ENCODE measurements around the gene KRIT1.
"Not testable (repeated sequence)": the region's sequence is repeated elsewhere in the genome, so short reads cannot be mapped to it uniquely, and the experiment has no call there.

Gene KRIT1

DNA sequence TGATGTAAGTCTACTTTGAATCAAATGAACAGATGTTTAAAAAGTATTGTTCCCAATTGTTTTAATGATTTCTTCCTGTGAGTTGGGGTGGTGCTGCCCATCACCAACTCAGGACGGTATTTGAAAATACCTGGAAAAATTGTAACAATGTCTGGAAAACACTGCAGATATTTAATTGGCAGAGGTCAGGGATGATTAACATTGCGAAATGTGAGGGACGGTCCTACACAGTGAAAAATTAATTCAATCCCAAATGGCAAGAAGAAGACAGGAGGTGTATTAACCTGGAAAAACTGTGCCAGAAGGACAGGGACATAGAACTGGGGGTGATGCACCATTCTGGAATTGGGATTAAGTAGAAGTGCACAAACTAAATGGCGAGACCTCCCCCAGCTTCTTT, 29.6 kb upstream of the KRIT1 start:
- no peak for DNase-seq (ENCODE audit: low read depth, low spot score)
- Histone ChIP-seq H3K27me3 (ENCODE audit: control insufficient read depth, insufficient read depth, low read length) (no peaks in the 10 kb centered on the region), H3K4me1 (ENCODE audit: control insufficient read depth, insufficient read depth, low read length) (peaks cover 4% of the 10 kb centered on the region; the same call in 1 of the 2 replicates), H3K36me3 (ENCODE audit: control insufficient read depth, insufficient read depth, low read length) (no peaks in the 10 kb centered on the region), H3K9me3 (ENCODE audit: control insufficient read depth, insufficient read depth, low read length) (no peaks in the 10 kb centered on the region), H3K27ac (ENCODE audit: low read length) (no peak overlapping the region), H3K4me3 (ENCODE audit: low read length) (no peak overlapping the region)
- WGBS (ENCODE audit: insufficient coverage, insufficient read length): no CpG with 5 or more reads among the region's 4 CpGs

DNA sequence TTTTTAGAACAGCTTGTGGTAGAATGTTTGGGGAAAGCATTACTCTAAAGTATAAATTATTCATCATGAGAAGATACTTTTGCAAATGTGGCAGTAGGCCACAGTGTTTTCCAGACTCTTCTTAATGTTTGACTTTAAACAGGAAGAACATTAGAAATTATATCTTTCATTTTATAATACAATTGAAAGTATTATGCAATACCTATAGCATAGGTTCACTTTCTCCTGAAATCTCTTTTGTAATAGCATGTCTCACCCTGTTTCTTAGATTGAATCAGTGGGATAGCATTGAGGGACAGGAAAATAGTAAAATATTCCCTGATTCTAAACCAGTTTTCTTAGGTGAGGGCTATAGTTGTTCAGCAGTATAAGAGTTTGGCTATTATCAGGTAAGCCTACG, 23.2 kb upstream of the KRIT1 start:
- Histone ChIP-seq H3K27me3 (ENCODE audit: control insufficient read depth, insufficient read depth, low read length) (no peaks in the 10 kb centered on the region), H3K4me1 (ENCODE audit: control insufficient read depth, insufficient read depth, low read length) (no peaks in the 10 kb centered on the region), H3K9me3 (ENCODE audit: control insufficient read depth, insufficient read depth, low read length) (no peaks in the 10 kb centered on the region), H3K36me3 (ENCODE audit: control insufficient read depth, insufficient read depth, low read length) (no peaks in the 10 kb centered on the region), H3K4me3 (ENCODE audit: low read length) (no peak overlapping the region), H3K27ac (ENCODE audit: low read length) (no peak overlapping the region)
- WGBS (ENCODE audit: insufficient coverage, insufficient read length): no CpG with 5 or more reads among the region's 1 CpG
- DNase-seq (ENCODE audit: low read depth, low spot score): no peak

DNA sequence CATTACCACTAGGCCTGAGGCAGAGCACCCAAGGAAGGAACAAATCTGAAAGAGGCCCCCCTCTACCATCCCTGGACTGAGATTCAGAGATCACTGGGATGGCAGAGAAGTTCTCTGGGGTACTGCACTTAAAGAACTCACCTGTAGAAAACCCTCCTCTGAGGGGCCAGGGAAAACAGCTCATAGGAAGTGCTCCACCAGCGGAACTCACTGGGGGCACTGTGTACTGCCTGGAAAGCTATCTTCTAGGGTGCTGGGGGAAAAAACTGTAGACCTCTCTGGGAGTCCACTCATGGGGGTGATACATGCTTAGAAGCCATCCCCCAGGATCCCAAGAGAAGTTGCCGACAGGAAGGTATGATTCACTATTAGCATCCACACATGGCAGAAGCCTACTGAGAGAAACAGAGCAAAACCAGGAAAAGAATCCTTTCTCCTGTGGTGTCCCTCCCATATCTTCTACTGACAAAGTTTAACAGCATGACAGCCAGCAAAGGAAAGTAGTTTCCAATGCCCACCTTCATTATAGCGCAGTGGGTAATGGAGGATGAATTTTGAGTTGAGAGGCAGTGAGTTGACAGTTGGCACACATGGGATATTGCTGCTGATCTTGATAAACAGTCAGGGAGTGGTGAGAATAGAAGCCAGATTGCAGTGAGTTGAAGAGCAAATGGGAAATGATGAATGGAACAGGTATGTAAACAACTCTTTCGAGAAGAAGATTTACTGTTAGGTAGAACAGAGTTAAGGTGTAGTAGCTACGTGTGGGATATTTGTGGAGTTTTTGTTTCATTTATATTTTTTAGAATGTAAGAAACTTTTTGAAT, 20.9 kb upstream of the KRIT1 start:
- no peak overlapping the region for H3K27ac ChIP-seq (ENCODE audit: low read length)
- no peaks in the 10 kb centered on the region for H3K9me3 ChIP-seq (ENCODE audit: control insufficient read depth, insufficient read depth, low read length)
- WGBS (ENCODE audit: insufficient coverage, insufficient read length): no CpG with 5 or more reads among the region's 5 CpGs
- no peak for DNase-seq (ENCODE audit: low read depth, low spot score)
- H3K36me3 ChIP-seq (ENCODE audit: control insufficient read depth, insufficient read depth, low read length): no peaks in the 10 kb centered on the region
- H3K4me3 ChIP-seq (ENCODE audit: low read length): no peak overlapping the region
- H3K4me1 ChIP-seq (ENCODE audit: control insufficient read depth, insufficient read depth, low read length): no peaks in the 10 kb centered on the region
- no peaks in the 10 kb centered on the region for H3K27me3 ChIP-seq (ENCODE audit: control insufficient read depth, insufficient read depth, low read length)

DNA sequence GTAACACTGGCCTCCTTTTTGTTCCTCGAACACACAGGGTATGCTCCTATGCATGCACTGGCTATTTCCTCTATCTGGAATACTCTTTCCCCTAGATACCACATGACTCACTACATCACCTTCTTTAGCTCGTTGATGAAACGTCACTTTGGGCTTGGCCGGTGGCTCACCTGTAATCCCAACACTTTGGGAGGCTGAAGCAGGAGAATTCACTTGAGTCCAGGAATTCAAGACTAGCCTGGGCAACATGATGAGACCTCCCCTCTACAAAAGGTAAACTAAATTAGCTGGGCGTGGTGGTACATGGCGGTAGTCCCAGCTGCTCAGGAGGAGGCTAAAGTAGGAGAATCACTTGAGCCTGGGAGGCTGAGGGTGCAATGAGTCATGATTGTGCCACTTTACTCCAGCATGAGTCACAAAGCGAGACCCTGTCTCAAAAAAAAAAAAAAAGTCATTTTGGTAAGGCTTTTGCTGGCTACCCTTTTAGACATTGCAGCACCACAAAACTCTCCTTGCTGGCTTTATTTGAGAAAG, 14.6 kb upstream of the KRIT1 start:
- no peaks in the 10 kb centered on the region for H3K27me3 ChIP-seq (ENCODE audit: control insufficient read depth, insufficient read depth, low read length)
- H3K9me3 ChIP-seq (ENCODE audit: control insufficient read depth, insufficient read depth, low read length): no peaks in the 10 kb centered on the region
- H3K36me3 ChIP-seq (ENCODE audit: control insufficient read depth, insufficient read depth, low read length): no peaks in the 10 kb centered on the region
- no peak for DNase-seq (ENCODE audit: low read depth, low spot score)
- no peak overlapping the region for H3K27ac ChIP-seq (ENCODE audit: low read length)
- no peak overlapping the region for H3K4me3 ChIP-seq (ENCODE audit: low read length)
- H3K4me1 ChIP-seq (ENCODE audit: control insufficient read depth, insufficient read depth, low read length): no peaks in the 10 kb centered on the region
- WGBS (ENCODE audit: insufficient coverage, insufficient read length): no CpG with 5 or more reads among the region's 7 CpGs

DNA sequence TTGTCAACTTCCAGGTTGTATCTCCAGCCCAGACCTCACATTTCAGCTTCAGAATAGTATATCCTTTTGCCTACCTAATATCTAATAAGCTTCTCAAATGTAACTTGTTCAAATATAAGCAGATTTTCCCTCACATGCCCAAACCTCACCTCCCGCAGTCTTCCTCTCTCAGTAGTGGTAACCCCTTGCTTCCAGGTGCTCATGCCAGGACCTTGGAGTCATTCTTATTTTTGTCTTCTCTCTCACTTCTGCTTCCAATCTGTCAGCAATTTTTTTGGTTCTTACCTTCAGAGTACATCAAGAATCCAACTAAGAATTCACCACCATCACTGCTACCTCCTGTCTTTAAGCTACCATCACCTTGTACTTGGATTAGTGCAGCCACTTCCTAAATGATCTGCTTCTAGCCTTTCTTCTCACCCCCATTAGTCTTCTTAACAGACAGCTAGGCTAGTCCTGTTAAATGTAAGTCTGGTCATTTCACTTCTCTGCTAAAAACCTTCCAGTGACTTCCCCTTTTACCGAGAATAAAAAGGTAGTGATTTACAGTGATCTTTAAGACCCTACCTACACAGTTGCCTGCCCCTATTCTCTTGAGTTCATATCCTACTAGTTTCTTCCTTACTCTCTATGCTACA, 14.0 kb upstream of the KRIT1 start:
- H3K36me3 ChIP-seq (ENCODE audit: control insufficient read depth, insufficient read depth, low read length): no peaks in the 10 kb centered on the region
- H3K27me3 ChIP-seq (ENCODE audit: control insufficient read depth, insufficient read depth, low read length): no peaks in the 10 kb centered on the region
- no peak overlapping the region for H3K4me3 ChIP-seq (ENCODE audit: low read length)
- H3K9me3 ChIP-seq (ENCODE audit: control insufficient read depth, insufficient read depth, low read length): no peaks in the 10 kb centered on the region
- H3K4me1 ChIP-seq (ENCODE audit: control insufficient read depth, insufficient read depth, low read length): no peaks in the 10 kb centered on the region
- no peak overlapping the region for H3K27ac ChIP-seq (ENCODE audit: low read length)
- DNase-seq (ENCODE audit: low read depth, low spot score): no peak
- no CpG with 5 or more reads among the region's 2 CpGs for WGBS (ENCODE audit: insufficient coverage, insufficient read length)

DNA sequence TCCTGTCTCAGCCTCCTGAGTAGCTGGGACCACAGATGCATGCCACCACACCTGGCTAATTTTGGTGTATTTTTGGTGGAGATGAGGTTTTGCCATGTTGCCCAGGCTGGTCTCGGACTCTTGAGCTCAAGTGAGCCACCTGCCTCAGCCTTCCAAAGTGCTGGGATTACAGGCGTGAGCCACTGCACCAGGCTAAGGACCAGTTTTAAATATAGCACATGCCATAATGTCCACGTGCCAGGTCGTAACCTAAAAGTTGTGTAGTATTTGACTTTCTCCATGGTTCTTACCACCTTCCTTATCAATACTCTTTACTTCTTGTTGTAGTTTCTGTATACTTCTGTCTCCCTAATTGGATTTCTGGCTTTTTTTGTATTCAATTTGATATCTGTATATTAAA, 13.3 kb upstream of the KRIT1 start:
- Histone ChIP-seq H3K4me3 (ENCODE audit: low read length) (no peak overlapping the region), H3K27me3 (ENCODE audit: control insufficient read depth, insufficient read depth, low read length) (no peaks in the 10 kb centered on the region), H3K36me3 (ENCODE audit: control insufficient read depth, insufficient read depth, low read length) (no peaks in the 10 kb centered on the region), H3K4me1 (ENCODE audit: control insufficient read depth, insufficient read depth, low read length) (no peaks in the 10 kb centered on the region), H3K27ac (ENCODE audit: low read length) (no peak overlapping the region), H3K9me3 (ENCODE audit: control insufficient read depth, insufficient read depth, low read length) (no peaks in the 10 kb centered on the region)
- no peak for DNase-seq (ENCODE audit: low read depth, low spot score)
- no CpG with 5 or more reads among the region's 4 CpGs for WGBS (ENCODE audit: insufficient coverage, insufficient read length)

DNA sequence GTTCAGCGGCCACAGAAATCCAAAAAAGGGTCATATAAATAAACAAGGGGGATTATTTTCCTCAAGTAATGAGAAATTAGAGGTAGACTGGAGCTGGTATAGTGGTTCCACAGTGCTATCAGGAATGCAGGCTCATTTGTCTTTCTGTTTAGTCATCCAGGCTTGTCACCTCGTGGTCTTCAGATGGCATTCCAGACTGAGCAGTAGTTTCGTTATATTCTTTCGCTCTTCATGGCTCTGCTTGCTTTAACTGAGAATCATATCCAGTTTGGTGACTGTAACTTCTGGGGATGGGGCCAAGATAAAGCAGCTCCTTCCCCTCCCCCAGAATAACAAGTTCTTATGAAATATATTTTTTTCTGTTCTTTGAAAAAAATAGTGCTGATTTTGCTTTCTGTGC, 9.6 kb upstream of the KRIT1 start:
- no peaks in the 10 kb centered on the region for H3K36me3 ChIP-seq (ENCODE audit: control insufficient read depth, insufficient read depth, low read length)

DNA sequence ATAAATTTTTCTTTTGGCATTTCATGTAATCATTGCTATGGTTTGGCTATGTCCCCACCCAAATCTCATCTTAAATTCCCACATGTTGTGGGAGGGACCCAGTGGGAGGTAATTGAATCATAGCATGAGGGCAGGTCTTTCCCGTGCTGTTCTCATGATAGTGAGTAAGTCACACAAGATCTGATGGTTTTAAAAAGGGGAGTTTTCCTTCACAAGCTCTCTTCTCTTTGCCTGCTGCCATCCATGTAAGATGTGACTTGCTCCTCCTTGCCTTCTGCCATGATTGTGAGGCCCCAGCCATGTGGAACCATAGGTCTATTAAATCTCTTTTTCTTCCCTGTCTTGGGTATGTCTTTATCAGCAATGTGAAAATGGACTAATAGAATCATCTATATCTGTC, 9.1 kb upstream of the KRIT1 start:
- H3K4me3 ChIP-seq (ENCODE audit: low read length); H3K4me1 ChIP-seq (ENCODE audit: control insufficient read depth, insufficient read depth, low read length); DNase-seq (ENCODE audit: low read depth, low spot score); H3K27me3 ChIP-seq (ENCODE audit: control insufficient read depth, insufficient read depth, low read length); H3K9me3 ChIP-seq (ENCODE audit: control insufficient read depth, insufficient read depth, low read length); H3K27ac ChIP-seq (ENCODE audit: low read length); H3K36me3 ChIP-seq (ENCODE audit: control insufficient read depth, insufficient read depth, low read length): not testable (repeated sequence)
- WGBS (ENCODE audit: insufficient coverage, insufficient read length): no CpG with 5 or more reads among the region's 1 CpG

More for the DNA sequence above, 9.6 kb upstream of the KRIT1 start:
- Histone ChIP-seq H3K27ac (ENCODE audit: low read length) (no peak overlapping the region), H3K4me1 (ENCODE audit: control insufficient read depth, insufficient read depth, low read length) (no peaks in the 10 kb centered on the region), H3K4me3 (ENCODE audit: low read length) (no peak overlapping the region), H3K9me3 (ENCODE audit: control insufficient read depth, insufficient read depth, low read length) (no peaks in the 10 kb centered on the region), H3K27me3 (ENCODE audit: control insufficient read depth, insufficient read depth, low read length) (no peaks in the 10 kb centered on the region)
- DNase-seq (ENCODE audit: low read depth, low spot score): no peak
- WGBS (ENCODE audit: insufficient coverage, insufficient read length): no CpG with 5 or more reads among the region's 4 CpGs

DNA sequence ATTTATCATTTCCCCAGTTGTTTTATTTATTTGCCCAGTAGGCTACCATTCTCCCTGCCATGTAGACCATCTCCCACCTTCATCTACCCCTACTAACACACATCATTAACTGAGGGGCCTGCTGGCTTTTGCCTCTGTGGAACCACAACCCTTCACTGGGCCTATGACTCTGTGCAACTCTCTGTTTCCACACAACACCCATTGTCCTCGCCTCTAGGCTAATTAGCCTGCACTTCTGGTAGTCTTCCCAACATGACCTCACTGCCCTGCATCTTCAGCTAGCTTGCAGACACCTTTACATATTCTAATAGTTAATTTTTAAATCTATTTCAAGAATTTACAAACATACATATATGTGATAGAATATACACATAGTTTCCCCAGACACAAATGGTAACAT, 7.5 kb upstream of the KRIT1 start:
- H3K4me1 ChIP-seq (ENCODE audit: control insufficient read depth, insufficient read depth, low read length): no peaks in the 10 kb centered on the region
- no peaks in the 10 kb centered on the region for H3K9me3 ChIP-seq (ENCODE audit: control insufficient read depth, insufficient read depth, low read length)
- DNase-seq (ENCODE audit: low read depth, low spot score): no peak
- no peak overlapping the region for H3K27ac ChIP-seq (ENCODE audit: low read length)
- no peaks in the 10 kb centered on the region for H3K36me3 ChIP-seq (ENCODE audit: control insufficient read depth, insufficient read depth, low read length)
- no CpG with 5 or more reads among the region's 1 CpG for WGBS (ENCODE audit: insufficient coverage, insufficient read length)
- H3K27me3 ChIP-seq (ENCODE audit: control insufficient read depth, insufficient read depth, low read length): no peaks in the 10 kb centered on the region
- H3K4me3 ChIP-seq (ENCODE audit: low read length): no peak overlapping the region

DNA sequence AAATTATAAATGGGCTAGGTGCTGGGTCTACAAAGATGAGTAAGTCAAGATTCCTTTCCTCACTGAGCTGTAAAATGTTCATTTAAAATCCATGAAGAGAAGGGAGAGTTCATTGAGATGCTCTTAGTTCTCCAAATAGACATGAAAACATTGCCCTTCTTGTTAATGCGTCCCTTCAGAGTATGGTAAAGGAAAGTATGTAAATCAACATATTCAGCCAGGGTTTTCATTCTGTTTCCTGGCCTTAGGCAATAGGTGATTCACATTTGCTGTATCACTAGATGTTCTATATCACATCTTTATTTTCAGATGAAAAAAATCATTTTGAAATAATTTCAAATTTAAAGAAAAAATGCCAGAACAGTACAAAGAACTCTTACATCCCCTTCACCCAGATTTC, 5.5 kb upstream of the KRIT1 start:
- H3K36me3 ChIP-seq (ENCODE audit: control insufficient read depth, insufficient read depth, low read length): no peaks in the 10 kb centered on the region
- no peak overlapping the region for H3K27ac ChIP-seq (ENCODE audit: low read length)
- H3K4me1 ChIP-seq (ENCODE audit: control insufficient read depth, insufficient read depth, low read length): no peaks in the 10 kb centered on the region
- no peak for DNase-seq (ENCODE audit: low read depth, low spot score)
- WGBS (ENCODE audit: insufficient coverage, insufficient read length): no CpG with 5 or more reads among the region's 1 CpG
- no peaks in the 10 kb centered on the region for H3K27me3 ChIP-seq (ENCODE audit: control insufficient read depth, insufficient read depth, low read length)
- no peak overlapping the region for H3K4me3 ChIP-seq (ENCODE audit: low read length)
- no peaks in the 10 kb centered on the region for H3K9me3 ChIP-seq (ENCODE audit: control insufficient read depth, insufficient read depth, low read length)

DNA sequence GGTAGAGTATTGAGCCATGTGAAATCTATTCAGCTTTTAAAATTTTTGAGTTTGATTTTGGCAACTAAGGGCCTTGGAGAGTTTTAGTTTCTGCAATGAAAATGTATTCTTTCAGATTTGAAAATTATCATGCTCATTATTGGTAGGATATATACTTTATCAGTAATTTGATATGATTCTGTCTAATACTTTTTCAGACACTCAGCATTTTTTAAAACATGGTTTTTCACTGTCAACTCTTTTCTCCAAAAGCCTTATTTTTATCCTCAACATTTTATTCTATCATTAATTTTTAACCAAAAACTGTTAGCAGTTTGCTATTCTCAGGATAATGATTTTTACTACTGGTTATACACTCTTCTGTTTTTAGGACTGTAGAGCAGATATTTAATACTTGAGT, 4.9 kb upstream of the KRIT1 start:
- no peak overlapping the region for H3K4me3 ChIP-seq (ENCODE audit: low read length)
- H3K27ac ChIP-seq (ENCODE audit: low read length): no peak overlapping the region
- no peaks in the 10 kb centered on the region for H3K4me1 ChIP-seq (ENCODE audit: control insufficient read depth, insufficient read depth, low read length)
- no peak for DNase-seq (ENCODE audit: low read depth, low spot score)
- H3K9me3 ChIP-seq (ENCODE audit: control insufficient read depth, insufficient read depth, low read length): no peaks in the 10 kb centered on the region
- no peaks in the 10 kb centered on the region for H3K36me3 ChIP-seq (ENCODE audit: control insufficient read depth, insufficient read depth, low read length)
- H3K27me3 ChIP-seq (ENCODE audit: control insufficient read depth, insufficient read depth, low read length): no peaks in the 10 kb centered on the region

Measured in iPS DF 6.9 (cell line).